SU-DHL-6 (cell line): ENCODE data around the gene SLC35G6.

Experiments
- H2AFZ ChIP-seq: fragments of 200-600 bp; sonication (generic); 2 replicates; pipeline ENCODE4 v1.6.1; 2014; ENCODE audit warnings: low read depth, mild to moderate bottlenecking, moderate library complexity, mixed read lengths, antibody characterized with exemption, low read length; ENCODE audit not compliant: severe bottlenecking
- H3F3A ChIP-seq: fragments of 200-600 bp; shearing (Covaris generic); 2 replicates; pipeline ENCODE4 v1.6.0; 2016; ENCODE audit warnings: antibody characterized with exemption, mild to moderate bottlenecking; ENCODE audit not compliant: insufficient read depth
- H3K27ac ChIP-seq: fragments of 200-600 bp; sonication (generic); 2 replicates; pipeline ENCODE4 v1.5.1; 2016; ENCODE audit warnings: low read depth, mild to moderate bottlenecking, low read length, moderate library complexity, mixed read lengths
- H3K27me3 ChIP-seq: fragments of 200-600 bp; sonication (generic), shearing (Covaris generic); 2 replicates; pipeline ENCODE4 v1.6.0; 2014; ENCODE audit warnings: mild to moderate bottlenecking, low read length
- H3K36me3 ChIP-seq: fragments of 200-600 bp; sonication (generic); 2 replicates; pipeline ENCODE4 v1.6.1; 2014; ENCODE audit warnings: mild to moderate bottlenecking, low read length, mixed read lengths
- H3K4me2 ChIP-seq: fragments of 300-600, 200-600 bp; shearing (Covaris generic), sonication (generic); 2 replicates; pipeline ENCODE4 v1.6.0; 2014; ENCODE audit warnings: low read length, low read depth, mild to moderate bottlenecking; ENCODE audit not compliant: poor library complexity, severe bottlenecking
- H3K4me3 ChIP-seq: fragments of 200-600 bp; sonication (generic); 2 replicates; pipeline ENCODE4 v1.5.1; 2014; ENCODE audit warnings: antibody characterized with exemption, low read length, mild to moderate bottlenecking, mixed read lengths; ENCODE audit not compliant: insufficient read depth, poor library complexity, severe bottlenecking
- H3K79me2 ChIP-seq: fragments of 200-600 bp; sonication (generic); 2 replicates; pipeline ENCODE4 v1.6.1; 2014; ENCODE audit warnings: mild to moderate bottlenecking, low read length, moderate library complexity; ENCODE audit not compliant: insufficient read depth
- H3K9ac ChIP-seq: fragments of 200-600 bp; sonication (generic); 2 replicates; pipeline ENCODE4 v1.7.0; 2014; ENCODE audit warnings: mild to moderate bottlenecking, low read length
- H3K9me2 ChIP-seq: fragments of 200-600 bp; sonication (generic); replicated peaks from 2 replicates; pipeline ENCODE4 v1.6.1; 2014; ENCODE audit warnings: low read length; ENCODE audit not compliant: insufficient read depth
- H3K9me3 ChIP-seq: fragments of 200-600 bp; sonication (generic); 2 replicates; pipeline ENCODE4 v1.6.1; 2014; ENCODE audit warnings: low read length, mixed read lengths; ENCODE audit not compliant: insufficient read depth
- H4K20me1 ChIP-seq: fragments of 200-600 bp; sonication (generic); 2 replicates; pipeline ENCODE4 v1.6.1; 2014; ENCODE audit warnings: low read depth, mild to moderate bottlenecking, antibody characterized with exemption, low read length, moderate library complexity, mixed read lengths
- CTCF ChIP-seq: fragments of 200-600 bp; sonication (generic); IDR thresholded peaks from one replicate; pipeline ENCODE4 v1.5.1; 2017; ENCODE audit warnings: antibody characterized with exemption, mild to moderate bottlenecking, low read length, moderate library complexity; ENCODE audit not compliant: insufficient read depth, poor library complexity, severe bottlenecking
- EZH2phosphoT487 ChIP-seq: fragments of 200-600 bp; sonication (generic), shearing (Covaris generic); conservative IDR thresholded peaks from 2 replicates; pipeline ENCODE4 v1.6.1; 2018; ENCODE audit warnings: mild to moderate bottlenecking, antibody characterized with exemption, low read length, moderate library complexity, mixed read lengths

Gene SLC35G6

GRCh38 chr17:7512824-7513540, 31.7 kb downstream of the SLC35G6 start:
- H4K20me1 ChIP-seq: no peaks in the 10 kb centered on the region
- no peak overlapping the region for H3K4me2 ChIP-seq
- no peak overlapping the region for H3K27ac ChIP-seq
- no peaks in the 10 kb centered on the region for H3K9me3 ChIP-seq
- H3K79me2 ChIP-seq: no peaks in the 10 kb centered on the region
- no peaks in the 10 kb centered on the region for H3K27me3 ChIP-seq
- H3K9me2 ChIP-seq: no peaks in the 10 kb centered on the region
- no peak overlapping the region for H3K9ac ChIP-seq
- no peak overlapping the region for H3K4me3 ChIP-seq
- no peak overlapping the region for H2AFZ ChIP-seq
- H3F3A ChIP-seq: peaks cover 13% of the 10 kb centered on the region; the same call in 1 of the 2 replicates
- no peak for TF ChIP-seq CTCF
- no peak for TF ChIP-seq EZH2phosphoT487
- H3K36me3 ChIP-seq: peaks cover 2% of the 10 kb centered on the region; the same call in 1 of the 2 replicates

GRCh38 chr17:7513850-7514419, 32.7 kb downstream of the SLC35G6 start:
- Histone ChIP-seq H3K36me3 (no peaks in the 10 kb centered on the region), H3K27ac (no peak overlapping the region)

GRCh38 chr17:7515911-7516610, 34.8 kb downstream of the SLC35G6 start:
- Histone ChIP-seq H3K9me2 (no peaks in the 10 kb centered on the region), H2AFZ (no peak overlapping the region), H3K9ac (no peak overlapping the region), H3F3A (peaks cover 13% of the 10 kb centered on the region; the same call in 1 of the 2 replicates), H3K4me3 (no peak overlapping the region), H3K4me2 (no peak overlapping the region), H3K27ac (no peak overlapping the region), H3K27me3 (no peaks in the 10 kb centered on the region), H3K79me2 (no peaks in the 10 kb centered on the region), H3K9me3 (no peaks in the 10 kb centered on the region), H3K36me3 (no peaks in the 10 kb centered on the region), H4K20me1 (no peaks in the 10 kb centered on the region)
- TF ChIP-seq CTCF (no peak), EZH2phosphoT487 (no peak)

More at GRCh38 chr17:7513850-7514419, 32.7 kb downstream of the SLC35G6 start:
- H2AFZ ChIP-seq: no peak overlapping the region
- no peaks in the 10 kb centered on the region for H3K27me3 ChIP-seq
- no peaks in the 10 kb centered on the region for H3K9me3 ChIP-seq
- no peaks in the 10 kb centered on the region for H4K20me1 ChIP-seq
- no peaks in the 10 kb centered on the region for H3K79me2 ChIP-seq
- no peak overlapping the region for H3K9ac ChIP-seq
- H3F3A ChIP-seq: peaks cover 13% of the 10 kb centered on the region; the same call in 1 of the 2 replicates
- no peaks in the 10 kb centered on the region for H3K9me2 ChIP-seq
- H3K4me2 ChIP-seq: no peak overlapping the region
- no peak overlapping the region for H3K4me3 ChIP-seq
- TF ChIP-seq EZH2phosphoT487: no peak
- TF ChIP-seq CTCF: no peak
